Endothelial cell of umbilical vein (primary cell): ENCODE results near the gene ARHGAP22. TPM values are rescaled to one million over a fixed set of nuclear protein-coding genes. Genes with fewer than 3 reads are reported as not detected.

ENCODE experiments used
- BruUV-seq: library from RNA; stranded (reverse); fragments of 400-500 nt; replicated peaks from 2 replicates; lab custom pipeline; 2021; lab: Mats Ljungman, UMichigan
- CTCF ChIA-PET: fragments of 300-600, 350-600 bp; sonication (Branson Sonifier 250); formaldehyde crosslinking; loops from one replicate; lab custom pipeline; 2021; ENCODE audit warnings: antibody characterized with exemption, inconsistent platforms; lab: Charles Lee
- POLR2A ChIA-PET: fragments of 300-600, 350-600 bp; sonication (Branson Sonifier 250); formaldehyde crosslinking; loops from one replicate; lab custom pipeline; 2021; ENCODE audit warnings: antibody characterized with exemption, inconsistent platforms; lab: Charles Lee
- DNase-seq: peaks from one replicate; pipeline ENCODE4 v3.0.0-alpha.2; 2011; ENCODE audit warnings: low read depth, low spot score
- FAIRE-seq: peaks from 2 replicates; lab custom pipeline; 2011; peaks lifted over from hg19 to GRCh38; lab: Jason Lieb, UNC
- H2AFZ ChIP-seq: 2 replicates; pipeline ENCODE4 v1.6.0; 2012; ENCODE audit warnings: low read depth, low read length, control low read depth, inconsistent platforms
- H3K27ac ChIP-seq: 2 replicates; pipeline ENCODE4 v1.5.1; 2011; ENCODE audit warnings: low read depth, mild to moderate bottlenecking, control low read depth, low read length, moderate library complexity; ENCODE audit not compliant: insufficient read depth
- H3K27me3 ChIP-seq, 2 experiments: 2 replicates each; pipeline versions ENCODE4 v1.6.0 to v1.6.1; 2011; ENCODE audit warnings: low read length in 2 of 2, mixed read lengths in 1 of 2; ENCODE audit not compliant: control insufficient read depth in 2 of 2, insufficient read depth in 2 of 2
- H3K36me3 ChIP-seq, 2 experiments: 2 replicates in 1 of 2; 3 replicates in 1 of 2; pipeline ENCODE4 v1.5.1; 2011; ENCODE audit warnings: low read length in 2 of 2, mild to moderate bottlenecking in 1 of 2, moderate library complexity in 1 of 2; ENCODE audit not compliant: control insufficient read depth in 2 of 2, insufficient read depth in 2 of 2; ENCODE audit errors: extremely low read depth in 1 of 2
- H3K4me1 ChIP-seq: 3 replicates; pipeline ENCODE4 v1.5.1; 2011; ENCODE audit warnings: mild to moderate bottlenecking, low read length; ENCODE audit not compliant: control insufficient read depth, insufficient read depth; ENCODE audit errors: extremely low read depth
- H3K4me2 ChIP-seq: 2 replicates; pipeline ENCODE4 v1.6.1; 2011; ENCODE audit warnings: low read length, control low read depth, mixed read lengths; ENCODE audit not compliant: insufficient read depth
- H3K4me3 ChIP-seq, 3 experiments: fragments of 200-600 bp in 1 of 3; sonication (generic), shearing (Covaris generic) in 1 of 3; replicated peaks in 1 of 3; 2 replicates each; pipeline ENCODE4 v1.5.1; 2011 to 2016; ENCODE audit warnings: control low read depth in 3 of 3, low read length in 3 of 3, mild to moderate bottlenecking in 2 of 3, inconsistent platforms in 1 of 3, low read depth in 1 of 3, moderate library complexity in 1 of 3; ENCODE audit not compliant: insufficient read depth in 1 of 3
- H3K79me2 ChIP-seq: 2 replicates; pipeline ENCODE4 v1.6.0; 2012; ENCODE audit warnings: low read length, inconsistent platforms; ENCODE audit not compliant: control insufficient read depth, insufficient read depth
- H3K9ac ChIP-seq: replicated peaks from 2 replicates; pipeline ENCODE3; 2011; ENCODE audit warnings: low read length, control low read depth; ENCODE audit not compliant: insufficient read depth; ENCODE audit errors: extremely low read depth
- H3K9me1 ChIP-seq: replicated peaks from 3 replicates; pipeline ENCODE4 v1.6.0; 2011; ENCODE audit warnings: mild to moderate bottlenecking, low read length; ENCODE audit not compliant: control insufficient read depth, insufficient read depth; ENCODE audit errors: extremely low read depth
- H3K9me3 ChIP-seq: replicated peaks from 2 replicates; pipeline ENCODE4 v1.5.1; 2012; ENCODE audit warnings: low read length, inconsistent platforms; ENCODE audit not compliant: control insufficient read depth, insufficient read depth
- H4K20me1 ChIP-seq: replicated peaks from 2 replicates; pipeline ENCODE3; 2011; ENCODE audit warnings: mild to moderate bottlenecking, low read length; ENCODE audit not compliant: control insufficient read depth, insufficient read depth; ENCODE audit errors: extremely low read depth
- EZH2 ChIP-seq: IDR thresholded peaks from 2 replicates; pipeline ENCODE4 v1.6.1; 2012; ENCODE audit warnings: borderline replicate concordance, low read depth, mild to moderate bottlenecking, moderate library complexity, low read length, inconsistent platforms; ENCODE audit not compliant: severe bottlenecking
- FOS ChIP-seq: IDR thresholded peaks from 2 replicates; pipeline ENCODE4 v1.6.1; 2011; ENCODE audit warnings: mild to moderate bottlenecking, low read length, moderate library complexity, borderline replicate concordance; ENCODE audit not compliant: insufficient read depth
- GATA2 ChIP-seq: IDR thresholded peaks from 2 replicates; pipeline ENCODE4 v1.7.0; 2011; ENCODE audit warnings: low read depth, mild to moderate bottlenecking, moderate library complexity, mixed read lengths, low read length; ENCODE audit not compliant: insufficient read length, insufficient read depth
- JUN ChIP-seq: IDR thresholded peaks from 2 replicates; pipeline ENCODE4 v1.6.1; 2011; ENCODE audit warnings: borderline replicate concordance, low read depth; ENCODE audit not compliant: insufficient read length, insufficient read depth
- MYC ChIP-seq: IDR thresholded peaks from one replicate; pipeline ENCODE4 v1.6.1; 2011; ENCODE audit warnings: mild to moderate bottlenecking, low read depth, low read length
- POLR2A ChIP-seq: IDR thresholded peaks from 2 replicates; pipeline ENCODE4 v1.6.1; 2012; ENCODE audit warnings: low read depth, mild to moderate bottlenecking, control low read depth, low read length
- POLR2AphosphoS5 ChIP-seq: IDR thresholded peaks from 2 replicates; pipeline ENCODE4 v1.6.1; 2012; ENCODE audit warnings: low read depth, mild to moderate bottlenecking, control low read depth, low read length, moderate library complexity; ENCODE audit not compliant: insufficient read depth
- dilution Hi-C: fragments of 300-500 bp; cut with MboI; formaldehyde crosslinking; loops from one replicate; pipeline ENCODE4 v1.15.0; 2019; ENCODE audit warnings: low sequenced_read_pairs; ENCODE audit not compliant: extremely low pct_ligation_motif_present
- intact Hi-C: fragments of 100-400 bp; cut with micrococcal nuclease; formaldehyde crosslinking; loops from one replicate; pipeline ENCODE4 v1.10.0; 2022
- polyA plus RNA-seq, 4 experiments: library from polyadenylated mRNA; depleted of rRNA in 3 of 4; stranded (reverse) in 3 of 4; unstranded in 1 of 4; fragments of >200 nt; gene quantifications; 2 replicates each; pipeline versions ENCODE4 v1.2.1 to v1.2.3, GENCODE V29; 2011 to 2012; ENCODE audit warnings: missing spikeins in 1 of 4
- total RNA-seq: library from RNA; stranded (reverse); gene quantifications from 2 replicates; pipeline ENCODE4 v1.2.3, GENCODE V29; 2021
- TF ChIP-seq, protein P1 (sequence below): IDR thresholded peaks from 2 replicates; pipeline ENCODE4 v1.6.1; 2011; ENCODE audit not compliant: insufficient read depth, insufficient read length
- TF ChIP-seq, protein P2 (sequence below), 2 donors: IDR thresholded peaks; 1 replicate in 1 of 2; 2 replicates in 1 of 2; pipeline ENCODE4 v1.5.1; 2011; ENCODE audit warnings: low read length in 2 of 2, mild to moderate bottlenecking in 2 of 2, moderate library complexity in 2 of 2, control low read depth in 1 of 2, inconsistent platforms in 1 of 2, low read depth in 1 of 2; ENCODE audit not compliant: insufficient read depth in 1 of 2; ENCODE audit errors: extremely low read depth in 1 of 2

The ARHGAP22 gene
- total and polyA plus RNA-seq, 2 donors (not counting 3 experiments of a cell fraction or from before 2014, with no cell fraction given) = 8.6 to 50.3 TPM

DNA sequence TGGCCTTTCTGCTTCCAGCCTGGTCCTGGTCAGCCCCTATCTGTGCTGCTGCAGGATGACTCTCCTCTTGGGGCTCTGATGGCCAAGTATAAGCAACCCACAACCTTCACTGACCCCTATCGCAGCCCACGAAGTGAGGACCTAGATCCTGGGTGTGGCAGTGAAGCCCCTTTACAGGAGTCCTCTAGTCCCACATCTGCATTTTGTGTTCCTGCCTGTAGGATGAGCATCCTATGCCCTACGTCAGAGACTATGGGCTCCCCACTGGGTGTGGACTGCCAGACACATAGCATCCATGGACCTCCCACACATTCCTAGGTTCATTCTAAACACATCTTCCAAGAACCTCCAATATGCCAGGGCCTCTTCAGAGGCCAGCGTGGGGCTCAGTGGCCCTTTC, 29.0 kb downstream of the ARHGAP22 start:
- no peaks in the 10 kb centered on the region for H4K20me1 ChIP-seq
- TF ChIP-seq EZH2 = no peak
- no peak for TF ChIP-seq POLR2AphosphoS5
- TF ChIP-seq, protein P1, sequence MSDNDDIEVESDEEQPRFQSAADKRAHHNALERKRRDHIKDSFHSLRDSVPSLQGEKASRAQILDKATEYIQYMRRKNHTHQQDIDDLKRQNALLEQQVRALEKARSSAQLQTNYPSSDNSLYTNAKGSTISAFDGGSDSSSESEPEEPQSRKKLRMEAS = no peak
- TF ChIP-seq, protein P2, sequence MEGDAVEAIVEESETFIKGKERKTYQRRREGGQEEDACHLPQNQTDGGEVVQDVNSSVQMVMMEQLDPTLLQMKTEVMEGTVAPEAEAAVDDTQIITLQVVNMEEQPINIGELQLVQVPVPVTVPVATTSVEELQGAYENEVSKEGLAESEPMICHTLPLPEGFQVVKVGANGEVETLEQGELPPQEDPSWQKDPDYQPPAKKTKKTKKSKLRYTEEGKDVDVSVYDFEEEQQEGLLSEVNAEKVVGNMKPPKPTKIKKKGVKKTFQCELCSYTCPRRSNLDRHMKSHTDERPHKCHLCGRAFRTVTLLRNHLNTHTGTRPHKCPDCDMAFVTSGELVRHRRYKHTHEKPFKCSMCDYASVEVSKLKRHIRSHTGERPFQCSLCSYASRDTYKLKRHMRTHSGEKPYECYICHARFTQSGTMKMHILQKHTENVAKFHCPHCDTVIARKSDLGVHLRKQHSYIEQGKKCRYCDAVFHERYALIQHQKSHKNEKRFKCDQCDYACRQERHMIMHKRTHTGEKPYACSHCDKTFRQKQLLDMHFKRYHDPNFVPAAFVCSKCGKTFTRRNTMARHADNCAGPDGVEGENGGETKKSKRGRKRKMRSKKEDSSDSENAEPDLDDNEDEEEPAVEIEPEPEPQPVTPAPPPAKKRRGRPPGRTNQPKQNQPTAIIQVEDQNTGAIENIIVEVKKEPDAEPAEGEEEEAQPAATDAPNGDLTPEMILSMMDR (IDR thresholded peaks at IDR 0.05; ENCODE audit: extremely low read depth in 1 of 2, insufficient read depth in 1 of 2, low read depth in 1 of 2, low read length in 2 of 2) = no peak
- TF ChIP-seq FOS = no peak
- no peak for TF ChIP-seq MYC
- no peak for TF ChIP-seq POLR2A
- no peak for TF ChIP-seq JUN
- no peak for TF ChIP-seq GATA2
- H3K27me3 ChIP-seq = no peaks in the 10 kb centered on the region
- H2AFZ ChIP-seq = no peak overlapping the region
- no peak overlapping the region for H3K27ac ChIP-seq
- no TSS peak for BruUV-seq
- FAIRE-seq = no peak
- H3K4me2 ChIP-seq = no peak overlapping the region
- H3K36me3 ChIP-seq = peaks cover 4 to 5% of the 10 kb centered on the region in 2 experiments
- no peaks in the 10 kb centered on the region for H3K9me1 ChIP-seq
- H3K4me3 ChIP-seq = no peak overlapping the region
- no peak for DNase-seq
- CTCF ChIA-PET = no interaction called here
- POLR2A ChIA-PET = no interaction called here
- H3K4me1 ChIP-seq = no peaks in the 10 kb centered on the region
- no peak overlapping the region for H3K9ac ChIP-seq
- H3K9me3 ChIP-seq = no peaks in the 10 kb centered on the region
- dilution Hi-C loops = no loop called here
- H3K79me2 ChIP-seq = peaks cover 45% of the 10 kb centered on the region
- intact Hi-C loops = no loop called here
